DND-41 (cell line): ENCODE results near the gene KY.

Experiments used
- ATAC-seq: fragments of 200-7000 bp; cut with Tn5 transposase; 3 replicates; pipeline ENCODE4 v1.9.1; 2021; ENCODE audit warnings: low read depth; ENCODE audit not compliant: insufficient read depth
- DNase-seq: peaks from one replicate; pipeline ENCODE4 v3.0.0-alpha.2; 2020
- H2AFZ ChIP-seq: 2 replicates; pipeline ENCODE4 v1.6.0; 2012; ENCODE audit warnings: low read depth, low read length
- H3K27ac ChIP-seq: 2 replicates; pipeline ENCODE4 v1.5.1; 2012; ENCODE audit warnings: low read length, inconsistent platforms
- H3K27me3 ChIP-seq: fragments of 200-600 bp; sonication (generic); 2 replicates; pipeline ENCODE4 v1.6.0; 2012; ENCODE audit warnings: low read length, mild to moderate bottlenecking, inconsistent platforms; ENCODE audit not compliant: insufficient read depth, poor library complexity
- H3K36me3 ChIP-seq: 2 replicates; pipeline ENCODE4 v1.5.1; 2012; ENCODE audit warnings: low read length, inconsistent platforms; ENCODE audit not compliant: insufficient read depth
- H3K4me1 ChIP-seq: 2 replicates; pipeline ENCODE4 v1.5.1; 2012; ENCODE audit warnings: mild to moderate bottlenecking, low read length; ENCODE audit not compliant: insufficient read depth
- H3K4me2 ChIP-seq: 2 replicates; pipeline ENCODE4 v1.6.0; 2012; ENCODE audit warnings: mild to moderate bottlenecking, moderate library complexity, low read length, inconsistent platforms; ENCODE audit not compliant: insufficient read depth
- H3K4me3 ChIP-seq, 2 experiments: fragments of 200-600 bp in 1 of 2; shearing (Covaris generic) in 1 of 2; 2 replicates each; pipeline ENCODE4 v1.5.1; 2012 to 2016; ENCODE audit warnings: inconsistent platforms in 2 of 2, low read length in 2 of 2, mild to moderate bottlenecking in 2 of 2, low read depth in 1 of 2, moderate library complexity in 1 of 2
- H3K79me2 ChIP-seq: 2 replicates; pipeline ENCODE4 v1.6.0; 2012; ENCODE audit warnings: low read length, inconsistent platforms; ENCODE audit not compliant: insufficient read depth
- H3K9ac ChIP-seq: 2 replicates; pipeline ENCODE4 v1.6.0; 2012; ENCODE audit warnings: low read depth, mild to moderate bottlenecking, inconsistent platforms, low read length, moderate library complexity
- H3K9me3 ChIP-seq: 2 replicates; pipeline ENCODE4 v1.5.1; 2012; ENCODE audit warnings: low read length, moderate library complexity, mild to moderate bottlenecking, inconsistent platforms; ENCODE audit not compliant: insufficient read depth, severe bottlenecking
- H4K20me1 ChIP-seq: 2 replicates; pipeline ENCODE4 v1.6.0; 2012; ENCODE audit warnings: low read length; ENCODE audit not compliant: insufficient read depth
- CTCF ChIP-seq: IDR thresholded peaks from 2 replicates; pipeline ENCODE4 v1.5.1; 2012; ENCODE audit warnings: borderline replicate concordance, low read length, moderate library complexity, mild to moderate bottlenecking; ENCODE audit not compliant: poor library complexity, severe bottlenecking; ENCODE audit errors: extremely low read depth
- EZH2 ChIP-seq: IDR thresholded peaks from 3 replicates; pipeline ENCODE4 v1.6.1; 2012; ENCODE audit warnings: borderline replicate concordance, low read depth, mild to moderate bottlenecking, moderate library complexity, low read length, inconsistent platforms; ENCODE audit not compliant: severe bottlenecking

The KY gene

DNA sequence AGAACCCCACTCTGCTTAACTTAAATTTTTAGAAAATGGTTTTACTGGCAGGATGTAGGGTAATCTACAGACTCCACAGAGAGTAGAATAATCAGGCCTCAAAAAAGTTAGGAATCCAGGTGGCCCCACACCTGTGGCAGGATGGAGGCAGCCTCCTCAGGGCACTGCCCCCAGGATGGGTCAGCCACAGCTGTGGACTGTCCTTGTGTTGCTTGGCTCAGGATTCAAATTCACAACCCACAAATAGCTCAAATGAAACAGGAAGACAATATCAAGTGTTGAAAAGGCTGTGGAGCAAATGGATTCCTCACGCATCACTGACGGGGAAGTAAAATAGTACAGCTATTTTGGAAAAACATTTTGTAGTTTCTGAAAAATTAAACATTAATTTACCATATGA is 36.8 kb upstream of the KY start:
- H3K79me2 ChIP-seq = no peaks in the 10 kb centered on the region
- no peak overlapping the region for H3K4me3 ChIP-seq
- H3K36me3 ChIP-seq = no peaks in the 10 kb centered on the region
- no peak overlapping the region for H3K9ac ChIP-seq
- peaks cover 5% of the 10 kb centered on the region for H3K27me3 ChIP-seq
- H3K9me3 ChIP-seq = no peaks in the 10 kb centered on the region
- DNase-seq (no peak), ATAC-seq (no peak)
- H3K27ac ChIP-seq = no peak overlapping the region
- H2AFZ ChIP-seq = no peak overlapping the region
- no peak overlapping the region for H3K4me2 ChIP-seq
- no peak for TF ChIP-seq CTCF
- no peak for TF ChIP-seq EZH2
- no peaks in the 10 kb centered on the region for H4K20me1 ChIP-seq
- no peaks in the 10 kb centered on the region for H3K4me1 ChIP-seq

DNA sequence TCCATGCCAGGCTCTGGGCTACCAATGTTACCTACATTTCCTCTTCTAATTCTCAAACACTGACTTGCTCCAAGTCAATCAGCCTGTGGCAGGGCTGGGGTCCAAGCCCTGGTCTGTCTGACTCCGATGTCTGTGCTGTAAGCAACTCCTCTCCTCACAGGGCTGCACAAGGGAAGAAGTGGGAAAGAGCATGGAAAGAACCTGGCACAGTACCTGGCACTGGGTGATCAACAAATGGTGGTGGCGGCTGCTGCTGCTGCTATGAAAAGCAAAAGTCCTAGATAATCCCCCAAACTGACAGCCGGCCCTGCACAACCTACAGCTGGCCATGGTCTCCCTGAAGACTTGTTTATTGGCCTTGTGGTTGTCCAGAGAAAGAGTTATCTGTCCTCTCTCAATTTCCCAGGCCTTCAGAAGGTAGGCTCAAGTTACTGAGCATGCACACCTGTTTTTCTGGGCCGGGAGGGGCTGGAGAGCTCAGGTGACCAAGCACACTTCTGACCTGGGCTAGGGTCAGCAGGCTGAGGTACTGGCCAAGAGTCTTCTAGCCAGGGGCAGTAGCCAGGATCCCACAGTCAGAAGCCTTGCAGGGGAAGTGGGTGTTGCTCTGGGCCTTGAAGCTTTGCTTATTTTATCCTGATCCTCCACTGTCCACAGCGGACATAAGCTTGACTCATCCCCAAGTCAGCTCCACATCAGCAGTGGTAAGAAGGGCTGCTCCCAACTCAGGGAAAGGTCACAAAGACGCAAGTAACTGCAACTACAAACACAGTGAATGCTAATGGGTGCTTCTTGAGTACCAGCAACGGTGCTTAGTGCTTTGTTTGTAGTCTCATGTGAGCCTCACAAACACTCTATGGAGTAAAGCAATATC is 35.3 kb upstream of the KY start:
- no peak for DNase-seq
- Histone ChIP-seq H3K27ac (no peak overlapping the region), H4K20me1 (no peaks in the 10 kb centered on the region)

DNA sequence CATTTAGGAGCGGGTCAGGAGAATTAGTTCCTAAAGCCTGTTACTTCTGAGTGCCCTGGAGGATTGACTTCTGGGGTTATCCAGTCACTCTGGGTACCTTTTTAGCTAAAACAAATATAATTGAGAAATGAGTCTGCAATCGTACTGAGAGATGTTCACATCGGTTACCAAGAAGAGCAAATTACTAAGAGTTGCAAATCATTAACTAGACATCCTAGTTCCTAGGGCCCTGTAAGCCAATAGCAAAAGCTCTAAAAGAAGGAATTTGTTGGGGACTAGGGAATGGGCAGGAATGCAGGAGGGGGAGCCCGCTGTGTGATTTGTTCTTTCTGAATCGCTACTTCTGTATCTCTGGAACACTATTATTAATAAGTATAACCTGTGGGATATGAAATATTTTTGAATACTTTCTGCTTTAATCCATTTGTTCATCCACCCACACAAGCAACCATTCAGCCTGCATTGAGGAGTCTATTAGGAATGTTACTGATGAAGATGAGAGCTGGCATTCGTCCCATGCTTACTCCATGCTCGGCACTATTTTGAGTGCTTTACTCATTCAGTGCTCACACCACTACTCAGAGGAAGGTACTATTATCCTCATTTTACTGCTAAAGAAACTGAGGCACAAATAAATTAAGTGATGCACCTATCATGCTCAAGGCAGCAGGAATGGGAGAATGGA is 31.5 kb upstream of the KY start:
- no peaks in the 10 kb centered on the region for H3K79me2 ChIP-seq
- no peak overlapping the region for H3K4me3 ChIP-seq
- no peaks in the 10 kb centered on the region for H3K9me3 ChIP-seq
- H3K36me3 ChIP-seq = no peaks in the 10 kb centered on the region
- no peak overlapping the region for H3K27ac ChIP-seq
- no peaks in the 10 kb centered on the region for H3K4me1 ChIP-seq
- peaks cover 25% of the 10 kb centered on the region for H3K27me3 ChIP-seq
- no peak for TF ChIP-seq CTCF
- no peak for TF ChIP-seq EZH2
- H4K20me1 ChIP-seq = no peaks in the 10 kb centered on the region
- H3K9ac ChIP-seq = no peak overlapping the region
- ATAC-seq (no peak), DNase-seq (no peak)
- H2AFZ ChIP-seq = no peak overlapping the region
- no peak overlapping the region for H3K4me2 ChIP-seq

More for the DNA sequence above, 35.3 kb upstream of the KY start:
- ATAC-seq = no peak
- Histone ChIP-seq H3K79me2 (no peaks in the 10 kb centered on the region), H3K9me3 (no peaks in the 10 kb centered on the region), H3K36me3 (no peaks in the 10 kb centered on the region), H3K27me3 (peaks cover 13% of the 10 kb centered on the region), H2AFZ (no peak overlapping the region), H3K4me3 (no peak overlapping the region), H3K4me1 (no peaks in the 10 kb centered on the region), H3K9ac (no peak overlapping the region), H3K4me2 (no peak overlapping the region)
- TF ChIP-seq CTCF (no peak), EZH2 (no peak)
